ENCODE data around the gene SH2D1B.

The SH2D1B gene

DNA sequence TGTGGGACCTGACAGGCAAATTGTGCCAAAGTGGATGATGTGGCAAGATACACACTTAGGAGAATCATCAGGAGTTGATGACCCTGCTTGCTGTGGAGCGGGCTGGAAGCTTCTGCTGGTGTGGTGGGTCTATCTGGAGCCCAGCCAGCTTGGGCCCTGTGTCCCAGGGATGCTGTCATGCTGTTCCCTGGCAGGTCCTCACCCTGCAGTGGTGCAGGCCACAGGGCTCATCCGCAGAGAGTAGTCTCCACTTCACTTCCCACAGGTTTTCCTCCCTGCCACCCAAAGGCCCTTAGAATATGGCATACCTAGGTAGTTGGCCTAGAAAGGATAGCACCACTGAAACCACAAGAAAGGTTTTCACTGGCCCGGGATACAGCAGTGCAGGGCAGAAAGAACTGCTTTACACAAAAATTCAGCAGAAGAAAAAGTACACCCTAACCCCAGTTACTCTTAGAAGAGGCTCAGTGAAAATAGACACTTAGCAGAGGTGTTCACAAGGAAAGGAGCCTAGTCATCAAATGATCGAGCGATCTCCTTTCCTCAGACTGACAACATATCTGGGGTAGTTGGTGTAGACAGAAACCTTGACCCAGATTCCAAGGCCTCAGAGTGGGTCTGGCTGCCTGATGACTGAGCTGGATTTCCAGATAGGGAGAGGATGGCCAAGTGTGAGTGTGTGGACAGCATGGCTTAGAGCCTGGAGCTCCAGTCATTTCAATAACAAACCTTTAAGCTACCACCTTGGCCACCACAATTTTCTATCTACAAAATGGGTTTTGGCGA lies 31.7 kb downstream of the SH2D1B start:
- DNase-seq: no peak

DNA sequence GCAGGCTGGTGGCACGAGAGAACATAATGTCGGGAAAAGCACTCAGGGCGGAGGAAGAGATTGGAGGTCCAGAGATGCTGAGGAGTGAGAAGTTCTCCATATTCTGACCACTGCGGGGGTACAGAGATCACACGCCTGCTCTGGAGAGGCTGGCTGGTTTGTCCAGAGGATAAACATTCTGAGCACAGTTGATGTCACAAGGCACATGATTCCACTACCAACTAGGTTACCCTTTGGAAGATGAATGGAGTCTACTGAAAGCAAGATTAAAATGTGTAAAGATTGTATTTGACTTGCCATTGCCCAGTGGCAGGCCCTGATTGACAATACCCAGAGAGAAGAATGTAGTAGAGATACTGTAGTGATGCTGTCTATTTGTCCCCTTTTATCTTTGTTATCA lies 35.2 kb downstream of the SH2D1B start, which contains the start of gene SPATA46:
Gene SPATA46, minus strand, starts transcription at position 164 of the 400 bp plus-strand sequence. Its CDS starts 64 bp downstream, at position 100.
- DNase-seq: no peak

DNA sequence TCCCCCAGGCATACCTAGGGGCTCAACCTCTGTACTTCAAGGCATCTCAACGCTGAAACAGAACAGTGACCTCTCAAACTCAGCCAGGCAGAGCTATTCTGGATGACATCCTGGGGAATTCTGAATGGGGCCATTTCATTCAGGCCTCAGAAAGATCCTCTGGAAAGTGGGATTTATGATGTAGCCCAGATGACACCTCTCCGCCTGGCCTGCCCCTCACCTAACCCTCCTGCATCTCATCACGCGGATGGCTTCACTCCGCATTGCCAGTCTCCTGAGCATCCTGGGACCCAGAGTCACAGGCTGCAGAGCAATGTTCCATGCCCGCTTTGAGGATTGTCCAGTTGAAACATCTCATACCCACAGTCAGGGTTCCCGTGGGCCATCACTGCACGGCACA lies 36.5 kb downstream of the SH2D1B start:
- no peak for DNase-seq

DNA sequence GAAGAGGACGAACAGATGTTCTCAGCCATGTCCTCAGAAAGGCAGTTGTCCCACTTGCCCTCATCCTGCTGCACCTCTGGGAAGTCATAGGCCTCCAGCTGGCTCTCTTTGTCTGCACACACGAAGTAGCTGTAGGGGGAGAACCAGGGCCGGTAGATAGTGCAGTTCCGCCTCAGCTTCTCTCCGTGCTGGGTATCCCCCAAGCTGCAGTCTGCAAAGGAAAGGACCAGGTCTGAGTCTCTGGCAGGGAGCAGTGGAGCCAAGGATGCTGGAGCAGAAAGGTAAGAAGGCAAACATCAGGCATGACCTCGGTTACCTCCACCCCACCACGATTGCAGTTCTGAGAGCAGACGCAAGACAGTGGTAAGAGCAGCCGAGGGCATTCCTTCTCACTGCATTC lies 37.5 kb downstream of the SH2D1B start:
- no peak for DNase-seq

DNA sequence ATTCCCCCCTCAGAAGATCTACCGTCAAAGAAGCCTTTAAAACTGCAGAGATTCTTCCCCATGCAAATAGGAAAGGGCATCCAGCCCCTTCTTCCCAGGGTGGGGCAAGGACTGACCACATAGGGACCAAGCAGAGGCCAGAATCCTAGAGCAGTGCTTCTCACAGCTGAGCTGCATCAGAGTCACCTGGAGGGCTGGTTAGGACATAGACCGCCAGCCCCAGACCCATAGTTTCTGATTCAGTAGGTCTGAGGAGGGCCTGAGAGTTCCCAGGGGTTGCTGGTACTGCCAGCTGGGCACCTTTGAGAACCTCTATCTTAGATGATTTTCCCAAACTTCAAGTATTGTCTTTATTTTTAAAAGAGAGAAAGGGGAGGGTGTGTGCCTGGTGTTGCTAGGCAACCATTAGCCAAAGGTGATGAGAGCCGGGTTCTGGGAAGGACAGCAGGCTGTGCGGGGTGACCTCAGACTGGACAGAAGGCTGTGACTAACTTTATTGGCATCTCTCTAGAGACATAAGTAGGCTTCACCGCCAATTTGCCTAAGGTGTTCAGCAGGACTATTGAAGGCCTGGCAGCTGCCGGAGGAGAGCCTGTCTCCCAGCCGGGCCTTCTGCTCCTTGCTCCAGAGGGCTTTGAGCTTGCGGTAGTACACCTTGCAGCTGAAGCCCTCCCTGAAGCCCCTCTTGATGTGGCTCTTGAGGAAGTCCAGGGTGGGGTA lies 38.2 kb downstream of the SH2D1B start:
- no peak for DNase-seq

DNA sequence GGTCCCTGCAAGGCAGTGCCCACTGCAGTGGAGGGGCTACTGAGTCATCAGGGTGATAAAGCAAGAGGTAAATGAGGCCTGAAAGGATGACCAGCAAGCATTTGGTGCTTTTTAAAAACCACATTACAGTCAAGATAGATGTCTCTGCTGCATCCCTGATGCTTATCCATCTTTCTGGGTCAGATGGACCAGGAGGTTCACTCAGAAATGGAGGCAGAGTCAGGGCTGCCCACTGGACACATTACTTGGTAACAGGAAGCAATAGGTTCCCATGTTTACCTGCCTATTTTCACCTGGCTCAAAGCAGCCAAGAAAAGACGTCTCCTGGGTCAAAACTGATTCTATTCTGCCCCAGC lies 38.9 kb downstream of the SH2D1B start:
- no peak for DNase-seq

DNA sequence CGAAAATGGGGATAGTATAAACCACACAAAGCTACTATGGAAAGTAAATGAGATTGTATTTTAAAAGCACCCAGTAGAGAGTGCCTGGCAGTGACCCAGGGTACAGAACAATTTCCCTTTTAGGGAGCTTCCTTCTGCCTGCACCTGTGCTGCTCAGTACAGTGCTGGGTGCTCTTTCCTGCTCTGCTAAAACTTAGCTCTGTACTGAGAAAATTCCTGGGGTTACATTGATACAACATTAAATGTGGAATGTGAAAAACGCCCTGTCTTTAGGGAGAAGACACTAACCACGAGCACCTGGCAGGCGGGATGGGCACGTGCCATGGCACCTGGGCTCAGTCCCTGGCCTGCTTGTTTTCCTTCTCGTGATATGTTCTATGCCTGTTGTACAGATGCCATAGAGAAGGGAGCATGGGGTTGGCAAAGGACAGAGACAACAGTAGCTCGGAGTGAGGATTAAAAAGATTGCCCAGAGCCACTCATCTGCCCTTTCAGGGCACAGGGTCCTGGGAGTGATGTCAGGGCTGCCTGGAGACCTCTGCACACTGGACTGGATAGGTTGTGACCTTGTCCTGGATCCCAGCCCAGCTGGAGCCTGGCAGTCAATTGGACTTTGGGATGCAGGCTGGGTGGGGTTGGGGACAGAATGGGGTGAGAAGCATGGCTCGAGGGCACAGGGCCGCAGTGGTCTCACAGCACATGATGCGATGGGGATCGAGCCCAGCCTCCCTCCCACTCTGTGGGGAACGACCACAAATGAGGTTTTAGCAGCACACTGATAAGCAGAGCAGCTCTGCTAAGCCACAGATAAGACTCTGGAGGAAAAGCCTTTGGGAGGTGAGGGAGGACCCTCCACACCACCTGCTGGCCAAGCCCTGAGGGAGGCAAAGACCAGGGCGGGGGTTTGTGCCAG lies 39.5 kb downstream of the SH2D1B start:
- DNase-seq: no peak

DNA sequence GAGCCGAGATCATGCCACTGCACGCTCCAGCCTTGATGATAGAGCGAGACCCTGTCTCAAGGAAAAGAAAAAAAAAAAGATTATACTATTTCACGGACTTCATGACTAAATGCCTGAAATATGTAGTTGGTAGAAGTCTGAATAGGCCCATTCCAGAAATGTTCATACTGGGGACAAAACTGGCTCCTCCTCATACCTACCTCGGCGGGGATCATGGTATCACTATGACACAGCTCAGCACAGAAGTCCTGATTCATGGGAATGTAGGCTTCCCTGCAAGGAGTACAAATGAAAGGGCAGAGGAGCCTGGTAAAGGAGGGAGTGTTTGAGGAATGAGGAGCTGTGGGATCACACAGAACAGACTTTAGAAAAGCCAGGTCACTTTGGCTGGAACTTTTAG lies 40.3 kb downstream of the SH2D1B start:
- DNase-seq: no peak

DNA sequence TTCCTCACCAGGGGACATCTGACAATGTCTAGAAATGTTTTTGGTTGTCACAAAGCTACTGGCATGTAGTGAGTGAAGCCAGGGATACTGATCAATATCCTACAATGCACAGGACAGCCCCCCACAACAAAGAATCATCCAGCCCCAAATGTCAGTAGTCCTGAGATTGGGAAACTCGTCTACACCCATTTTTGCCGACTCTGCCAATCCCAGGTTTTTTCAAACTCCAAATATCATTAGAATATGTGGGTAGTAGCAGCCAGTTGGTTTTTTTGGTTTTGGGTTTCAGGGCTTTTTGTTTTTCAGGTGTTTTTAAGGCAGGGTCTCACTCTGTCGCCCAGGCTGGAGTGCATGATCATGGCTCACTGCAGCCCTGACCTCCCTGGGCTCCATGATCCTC lies 41.2 kb downstream of the SH2D1B start:
- no peak for DNase-seq

DNA sequence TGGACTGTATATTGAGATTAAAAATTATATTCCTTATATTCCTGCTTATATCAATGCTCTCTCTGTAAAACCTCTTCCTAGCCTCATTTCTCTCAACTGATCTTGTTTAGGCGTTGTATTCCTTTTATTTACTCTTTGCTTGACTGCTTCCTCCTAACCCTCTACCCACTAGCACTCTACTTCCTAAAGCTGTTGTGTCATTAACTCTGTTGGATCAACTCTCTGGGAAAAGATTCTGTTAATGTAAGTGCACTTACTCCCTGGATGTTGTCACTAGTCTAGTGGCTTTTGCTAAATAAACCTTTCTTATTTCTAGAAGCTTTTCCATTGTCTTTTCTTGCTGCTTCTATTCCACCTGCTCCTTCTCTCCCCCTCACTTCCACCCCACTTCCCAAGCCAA lies 41.8 kb downstream of the SH2D1B start:
- no peak for DNase-seq

DNA sequence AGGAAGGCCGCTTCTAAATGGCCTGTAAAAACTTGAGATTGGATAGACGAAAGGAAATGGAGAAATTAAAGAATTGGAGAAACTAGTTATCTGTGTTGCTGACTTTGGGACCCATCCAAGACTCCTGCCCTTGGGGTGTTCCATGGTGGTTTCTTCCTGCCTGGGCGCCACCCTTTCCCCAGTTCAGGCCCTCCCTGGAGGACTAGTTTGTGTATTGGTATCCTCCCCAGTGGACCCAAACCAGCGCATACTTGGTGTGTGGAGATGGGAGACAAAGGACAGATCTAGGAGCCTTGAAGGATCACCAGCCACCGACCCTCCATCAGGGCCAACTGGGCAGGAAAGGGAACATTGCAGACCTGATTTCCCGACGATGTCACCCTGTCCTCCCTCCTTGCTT lies 42.4 kb downstream of the SH2D1B start:
- DNase-seq: no peak

DNA sequence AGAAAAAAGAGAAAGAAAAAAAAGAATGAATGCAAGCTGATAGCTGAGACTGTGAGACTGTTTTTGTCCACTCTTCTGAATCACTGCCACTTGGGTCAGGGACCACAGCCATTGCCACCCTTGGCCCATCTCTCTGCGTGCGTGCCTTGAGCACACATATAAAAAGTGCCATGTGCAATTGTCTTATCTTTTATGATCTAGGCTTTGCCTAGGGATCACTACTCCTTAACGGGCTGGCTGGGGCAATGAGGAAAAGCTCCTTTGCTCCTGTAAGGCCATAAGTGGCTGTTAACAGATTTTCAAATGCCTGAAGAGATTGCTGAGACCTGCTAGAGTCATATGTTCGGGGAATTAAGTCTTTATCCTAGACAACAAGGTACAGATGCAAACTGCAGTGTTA lies 43.5 kb downstream of the SH2D1B start:
- no peak for DNase-seq

DNA sequence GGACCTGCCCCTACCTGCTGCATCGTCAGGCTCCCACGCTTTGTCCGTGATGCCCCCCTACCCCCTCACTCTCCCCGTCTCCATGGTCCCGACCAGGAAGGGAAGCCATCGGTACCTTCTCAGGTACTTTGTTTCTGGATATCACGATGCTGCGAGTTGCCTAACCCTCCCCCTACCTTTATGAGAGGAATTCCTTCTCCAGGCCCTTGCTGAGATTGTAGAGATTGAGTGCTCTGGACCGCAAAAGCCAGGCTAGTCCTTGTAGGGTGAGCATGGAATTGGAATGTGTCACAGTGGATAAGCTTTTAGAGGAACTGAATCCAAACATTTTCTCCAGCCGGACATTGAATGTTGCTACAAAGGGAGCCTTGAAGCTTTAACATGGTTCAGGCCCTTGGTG lies 44.2 kb downstream of the SH2D1B start:
- no peak for DNase-seq

DNA sequence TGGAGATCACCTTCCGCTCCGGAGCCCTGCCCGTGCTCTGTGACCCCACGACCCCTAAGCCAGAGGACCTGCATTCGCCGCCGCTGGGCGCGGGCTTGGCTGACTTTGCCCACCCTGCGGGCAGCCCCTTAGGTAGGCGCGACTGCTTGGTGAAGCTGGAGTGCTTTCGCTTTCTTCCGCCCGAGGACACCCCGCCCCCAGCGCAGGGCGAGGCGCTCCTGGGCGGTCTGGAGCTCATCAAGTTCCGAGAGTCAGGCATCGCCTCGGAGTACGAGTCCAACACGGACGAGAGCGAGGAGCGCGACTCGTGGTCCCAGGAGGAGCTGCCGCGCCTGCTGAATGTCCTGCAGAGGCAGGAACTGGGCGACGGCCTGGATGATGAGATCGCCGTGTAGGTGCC lies 44.9 kb downstream of the SH2D1B start:
- DNase-seq: no peak

DNA sequence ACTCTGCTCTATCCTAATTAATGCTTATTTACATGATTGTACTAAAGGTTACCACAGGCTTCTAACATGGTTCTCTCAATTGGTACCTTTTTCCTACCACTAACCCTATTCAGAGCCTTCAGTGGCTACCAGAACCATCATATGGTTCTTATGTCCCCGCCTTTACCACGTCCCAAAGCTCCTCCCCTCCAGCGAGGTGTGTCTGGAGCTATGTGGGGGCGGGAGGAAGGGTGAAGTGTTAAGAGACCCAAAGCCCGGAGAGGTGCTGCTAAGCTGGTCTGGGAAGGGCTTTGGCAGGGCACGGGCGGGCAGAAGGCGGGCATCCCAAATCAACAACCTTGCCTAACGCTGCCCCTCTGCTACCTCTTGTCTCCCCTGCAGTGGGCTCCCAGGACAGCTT lies 45.3 kb downstream of the SH2D1B start:
- no peak for DNase-seq

DNA sequence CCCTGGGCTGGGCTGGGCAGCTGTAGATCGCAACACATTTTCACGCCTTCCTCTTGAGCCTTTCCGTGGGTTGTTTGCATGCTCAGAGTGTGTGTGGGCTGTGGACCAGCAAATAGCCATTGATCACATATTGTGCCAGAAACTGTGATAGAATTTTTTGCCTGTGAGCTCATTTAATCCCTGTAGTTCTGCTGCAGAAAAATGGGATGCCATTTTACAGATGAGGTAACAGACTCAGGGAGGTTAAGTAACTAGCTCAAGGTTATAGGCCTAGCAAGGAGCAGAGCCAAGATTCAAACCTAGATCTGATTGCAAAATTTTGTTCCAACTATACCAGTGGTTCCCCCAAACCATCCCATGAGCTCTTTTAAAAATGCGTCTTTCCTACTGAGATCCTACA lies 45.8 kb downstream of the SH2D1B start:
- DNase-seq: no peak

DNA sequence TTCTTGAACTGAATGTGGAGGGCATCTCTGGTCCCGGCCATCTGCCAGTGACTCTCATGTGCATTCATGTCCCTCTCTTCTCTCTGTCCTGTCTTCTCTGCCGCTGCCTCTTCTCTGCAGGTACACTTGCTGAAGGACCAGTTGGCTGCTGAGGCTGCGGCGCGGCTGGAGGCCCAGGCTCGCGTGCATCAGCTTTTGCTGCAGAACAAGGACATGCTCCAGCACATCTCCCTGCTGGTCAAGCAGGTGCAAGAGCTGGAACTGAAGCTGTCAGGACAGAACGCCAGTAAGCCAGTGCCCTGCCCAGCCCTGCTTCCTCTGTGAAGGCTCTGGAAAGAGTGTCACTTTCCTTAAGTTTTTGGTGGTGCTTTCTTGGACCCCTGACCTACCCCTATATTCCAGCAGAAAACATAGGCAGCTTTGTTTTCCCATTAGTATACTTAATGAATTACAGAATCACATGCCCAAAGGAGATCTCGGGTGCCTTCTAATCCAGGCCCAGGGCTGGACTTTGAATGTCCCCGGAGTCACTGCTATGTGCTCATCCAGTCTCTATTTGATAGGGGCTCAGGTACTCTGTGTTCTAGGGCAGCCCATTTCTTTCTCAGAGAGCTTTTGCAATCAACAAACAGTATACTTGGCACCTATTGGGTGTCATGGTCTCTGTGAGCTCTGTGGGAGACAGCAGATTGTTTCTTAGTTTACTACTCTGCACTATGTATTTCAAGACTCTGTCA lies 46.5 kb downstream of the SH2D1B start:
- no peak for DNase-seq

DNA sequence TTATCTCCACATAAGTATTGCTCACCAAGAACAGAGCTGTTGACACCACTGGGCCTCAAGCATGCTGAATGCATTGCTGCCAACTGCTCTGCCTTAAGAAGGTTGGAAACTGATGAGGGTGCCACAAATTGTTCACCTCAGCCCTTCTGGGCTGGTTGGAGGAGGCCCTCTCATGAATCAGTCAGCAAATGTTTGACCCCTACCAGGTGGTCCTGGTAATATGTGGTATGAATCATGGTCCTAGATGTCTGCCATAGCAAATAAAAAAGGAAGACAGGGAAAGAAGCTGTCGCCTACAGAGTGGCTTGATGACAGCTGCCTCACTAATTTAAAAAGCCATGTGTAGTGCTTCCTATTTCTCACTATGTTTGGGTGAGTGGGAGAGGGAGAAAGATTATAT lies 47.4 kb downstream of the SH2D1B start:
- DNase-seq: no peak

DNA sequence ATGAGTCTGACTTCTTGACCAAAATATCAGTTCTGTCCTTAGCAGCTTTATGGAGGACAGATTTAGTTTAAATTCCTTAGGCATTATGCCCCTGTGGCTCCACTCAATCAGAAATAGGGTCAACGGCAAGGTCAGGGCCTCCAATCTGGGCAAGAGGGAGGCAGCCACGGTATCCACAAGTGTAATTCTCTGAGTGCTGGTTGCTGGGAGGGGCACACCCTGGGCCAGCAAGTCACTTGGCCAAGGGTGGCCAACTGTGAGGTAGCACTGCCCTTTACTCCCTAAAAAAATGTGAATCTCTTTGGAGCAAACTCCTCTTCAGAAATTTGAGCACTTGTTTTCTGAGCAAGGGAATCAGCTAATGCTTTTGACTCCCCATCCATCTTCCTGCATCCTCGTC lies 48.1 kb downstream of the SH2D1B start:
- DNase-seq: no peak

DNA sequence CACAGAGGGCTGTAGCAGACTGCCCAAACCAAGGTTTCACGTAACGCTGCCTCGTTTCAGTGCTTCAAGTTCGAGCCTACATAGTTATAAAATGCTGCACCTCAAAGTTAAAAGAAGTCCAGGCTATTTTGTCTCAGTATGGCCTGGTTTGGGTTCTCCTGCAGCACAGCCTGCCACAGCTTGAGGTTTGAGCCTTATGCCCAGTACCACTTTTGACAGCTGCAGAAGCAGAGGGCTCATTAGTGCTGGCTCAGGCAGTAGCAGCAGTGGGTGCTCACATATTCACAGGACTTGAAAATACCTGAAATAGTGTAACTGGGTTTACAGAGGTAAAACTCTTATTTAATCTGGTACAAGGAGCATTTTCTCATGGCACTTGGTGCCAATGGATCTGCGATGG lies 50.6 kb downstream of the SH2D1B start:
- no peak for DNase-seq

DNA sequence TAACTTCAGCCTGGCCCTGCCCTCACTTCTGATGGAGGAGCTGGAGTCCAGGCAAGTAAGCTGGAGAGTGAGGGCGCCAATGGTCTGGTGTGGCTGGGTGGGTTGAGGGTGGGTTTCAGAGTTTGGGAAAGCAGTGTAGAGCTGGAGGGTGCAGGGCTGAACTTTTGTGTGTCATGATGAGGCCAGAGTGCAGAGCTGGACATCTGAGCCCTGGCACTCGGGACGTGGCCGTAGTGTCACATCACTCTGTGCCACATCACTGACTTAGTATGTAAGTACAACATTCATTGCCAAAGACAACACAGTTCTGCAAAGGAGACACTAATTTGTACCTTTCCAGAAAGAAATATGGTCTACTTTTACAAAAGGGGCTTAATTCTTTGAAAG lies 51.1 kb downstream of the SH2D1B start:
- no peak for DNase-seq

DNA sequence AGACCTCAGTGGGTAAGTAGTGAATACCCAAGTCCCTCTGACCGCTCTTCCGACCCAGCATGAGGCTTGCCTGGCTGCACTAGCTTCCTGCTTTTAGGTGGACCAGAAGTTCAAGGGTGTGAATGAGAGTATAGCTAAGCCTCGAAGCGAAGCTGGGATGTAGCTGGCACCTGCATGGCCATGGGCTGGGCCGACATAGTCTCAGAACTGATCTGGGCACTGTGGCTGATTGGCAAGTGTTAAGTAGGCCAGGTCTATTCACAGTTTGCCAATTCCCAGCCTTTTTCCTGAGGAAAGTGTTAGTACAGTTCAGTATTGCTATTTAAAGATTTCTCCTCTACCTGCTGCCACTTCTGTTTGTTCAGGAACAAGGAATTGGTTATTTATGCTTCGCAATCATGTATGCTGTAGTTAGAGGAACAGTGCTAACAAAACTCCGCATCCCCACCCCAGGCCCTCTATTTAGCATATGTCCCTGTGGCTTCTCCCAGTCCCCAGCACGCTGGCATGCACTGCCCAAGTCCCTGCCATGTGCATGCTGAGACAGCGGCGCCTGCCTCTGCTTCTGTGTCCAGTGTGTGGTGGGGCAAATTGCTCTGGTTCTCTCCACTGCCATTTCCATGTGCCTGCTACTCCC lies 51.6 kb downstream of the SH2D1B start:
- no peak for DNase-seq

Data from activated CD4-positive, alpha-beta T cell treated with anti-CD3 and anti-CD28 coated beads, Interleukin-2, Interleukin-6, amounts not matched to agents 100 ng/mL and 50 ng/mL, durations not matched to agents 16 hours and 8 hours (primary cell).